HepG2 (cell line): Measurements from ENCODE around the gene ADAMTS18. TPM values are rescaled to one million over a fixed set of nuclear protein-coding genes. Genes with fewer than 3 reads are reported as not detected.

Experiments
- ATAC-seq: fragments of 200-7000 bp; cut with Tn5 transposase; 3 replicates; pipeline ENCODE4 v1.9.1; 2020; ENCODE audit warnings: mild to moderate bottlenecking, moderate library complexity
- BruUV-seq: library from RNA; stranded (reverse); fragments of 400-500 nt; replicated peaks from 2 replicates; lab custom pipeline; 2021; lab: Mats Ljungman, UMichigan
- CTCF ChIA-PET: fragments of 300-600 bp; formaldehyde crosslinking; extraction: SDS; loops from one replicate; lab custom pipeline; 2021; ENCODE audit warnings: low total read pairs, inconsistent platforms, low intra/inter-chr PET ratio; lab: Yijun Ruan, JAX
- POLR2A ChIA-PET: fragments of 350-600 bp; sonication (Branson Sonifier 250); formaldehyde crosslinking; loops from one replicate; lab custom pipeline; 2020; ENCODE audit warnings: antibody characterized with exemption, inconsistent platforms; lab: Yijun Ruan, JAX
- DNase-seq: peaks from one replicate; pipeline ENCODE4 v3.0.0-alpha.2; 2015; ENCODE audit warnings: low spot score
- FAIRE-seq: peaks from 3 replicates; lab custom pipeline; 2011; peaks lifted over from hg19 to GRCh38; lab: Jason Lieb, UNC
- H2AFZ ChIP-seq: one replicate; pipeline ENCODE4 v1.6.1; 2011; ENCODE audit warnings: low read length, inconsistent platforms
- H3K27ac ChIP-seq: fragments of 300-600 bp; 3 replicates; pipeline ENCODE4 v1.8.0; 2011; ENCODE audit warnings: mixed run types, mild to moderate bottlenecking, mixed read lengths, low read length, inconsistent platforms; ENCODE audit not compliant: insufficient read depth; ENCODE audit errors: extremely low read length
- H3K27me3 ChIP-seq, 2 experiments: fragments of 200-600 bp in 1 of 2; 2 replicates in 1 of 2; 3 replicates in 1 of 2; pipeline versions ENCODE4 v1.6.0 to v1.8.0; 2011; ENCODE audit warnings: low read length in 2 of 2, mild to moderate bottlenecking in 2 of 2, moderate library complexity in 2 of 2, inconsistent platforms in 1 of 2; ENCODE audit not compliant: insufficient read depth in 2 of 2, control insufficient read depth in 1 of 2
- H3K36me3 ChIP-seq, 2 experiments: fragments of 200-600 bp in 1 of 2; replicated peaks in 1 of 2; 2 replicates in 1 of 2; 3 replicates in 1 of 2; pipeline versions ENCODE4 v1.5.1 to v1.8.0; 2011; ENCODE audit warnings: low read length in 2 of 2, inconsistent platforms in 1 of 2; ENCODE audit not compliant: insufficient read depth in 2 of 2, control insufficient read depth in 1 of 2
- H3K4me1 ChIP-seq: 2 replicates; pipeline ENCODE4 v1.5.1; 2012; ENCODE audit warnings: low read length, inconsistent platforms; ENCODE audit not compliant: insufficient read depth
- H3K4me2 ChIP-seq: 2 replicates; pipeline ENCODE4 v1.6.0; 2011; ENCODE audit warnings: low read depth, low read length, inconsistent platforms
- H3K4me3 ChIP-seq, 3 experiments: fragments of 200-600 bp in 1 of 3; sonication (generic), shearing (Covaris generic) in 1 of 3; replicated peaks in 1 of 3; 2 replicates each; pipeline ENCODE4 v1.5.1; 2011 to 2016; ENCODE audit warnings: low read length in 3 of 3, inconsistent platforms in 2 of 3, low read depth in 2 of 3, mild to moderate bottlenecking in 2 of 3, control low read depth in 1 of 3, mixed read lengths in 1 of 3; ENCODE audit not compliant: insufficient read depth in 1 of 3
- H3K79me2 ChIP-seq: one replicate; pipeline ENCODE4 v1.6.1; 2011; ENCODE audit warnings: low read length, inconsistent platforms; ENCODE audit not compliant: insufficient read depth
- H3K9ac ChIP-seq: 2 replicates; pipeline ENCODE4 v1.6.0; 2011; ENCODE audit warnings: mild to moderate bottlenecking, low read depth, low read length, inconsistent platforms; ENCODE audit not compliant: insufficient read depth
- H3K9me3 ChIP-seq: 2 replicates; pipeline ENCODE4 v1.5.1; 2012; ENCODE audit warnings: mild to moderate bottlenecking, low read length
- H4K20me1 ChIP-seq: 2 replicates; pipeline ENCODE4 v1.6.0; 2011; ENCODE audit warnings: inconsistent platforms, mild to moderate bottlenecking, low read length, moderate library complexity; ENCODE audit not compliant: insufficient read depth
- CCDC6 ChIP-seq: sonication (generic); formaldehyde crosslinking; IDR thresholded peaks from 2 replicates; pipeline ENCODE4 v1.8.1; 2022; ENCODE audit warnings: mild to moderate bottlenecking, missing genetic modification reagents, moderate library complexity
- MAFF ChIP-seq: IDR thresholded peaks from 2 replicates; pipeline ENCODE4 v1.6.1; 2011; ENCODE audit warnings: low read depth, low read length, improper control_type of control experiment
- NFYB ChIP-seq: sonication (generic); formaldehyde crosslinking; IDR thresholded peaks from 2 replicates; pipeline ENCODE4 v1.4.0; 2020; ENCODE audit warnings: missing genetic modification reagents
- NRL ChIP-seq: sonication (generic); formaldehyde crosslinking; IDR thresholded peaks from 2 replicates; pipeline ENCODE4 v1.5.0; 2020; ENCODE audit warnings: missing genetic modification reagents, mild to moderate bottlenecking, moderate library complexity, borderline replicate concordance
- PRMT3 ChIP-seq: sonication (generic); formaldehyde crosslinking; IDR thresholded peaks from 2 replicates; pipeline ENCODE4 v1.8.1; 2022; ENCODE audit warnings: low read depth, mild to moderate bottlenecking, moderate library complexity, missing genetic modification reagents, borderline replicate concordance
- RAD51 ChIP-seq: fragments of 450-650 bp; IDR thresholded peaks from 2 replicates; pipeline ENCODE4 v1.6.1; 2016; ENCODE audit warnings: borderline replicate concordance
- REXO4 ChIP-seq: sonication (generic); formaldehyde crosslinking; IDR thresholded peaks from 2 replicates; pipeline ENCODE4 v1.8.0; 2022; ENCODE audit warnings: missing genetic modification reagents, mild to moderate bottlenecking, borderline replicate concordance
- RNF2 ChIP-seq: fragments of 450-650 bp; conservative IDR thresholded peaks from 2 replicates; pipeline ENCODE4 v1.6.1; 2016; ENCODE audit warnings: low read depth
- SYNCRIP ChIP-seq: fragments of 200-400 bp; formaldehyde crosslinking; IDR thresholded peaks from 2 replicates; pipeline ENCODE4 v1.6.1; 2018; ENCODE audit warnings: mild to moderate bottlenecking, low read depth, low read length; ENCODE audit not compliant: insufficient read depth
- ZNF24 ChIP-seq: fragments of 450-650 bp; IDR thresholded peaks from 2 replicates; pipeline ENCODE4 v1.6.1; 2017; ENCODE audit warnings: antibody characterized with exemption, mild to moderate bottlenecking
- ZNF3 ChIP-seq: IDR thresholded peaks from 2 replicates; pipeline ENCODE4 v1.7.0; 2017; ENCODE audit warnings: inconsistent platforms
- ZNF563 ChIP-seq: sonication (generic); formaldehyde crosslinking; IDR thresholded peaks from 2 replicates; pipeline ENCODE4 v1.8.0; 2022; ENCODE audit warnings: mild to moderate bottlenecking, moderate library complexity, missing genetic modification reagents
- ZNF614 ChIP-seq: IDR thresholded peaks from 2 replicates; pipeline ENCODE4 v1.6.1; 2018; ENCODE audit warnings: missing biosample characterization, missing genetic modification reagents, inconsistent platforms, borderline replicate concordance
- ZNF652 ChIP-seq: IDR thresholded peaks from 2 replicates; pipeline ENCODE4 v1.6.1; 2016; ENCODE audit warnings: low read depth, borderline replicate concordance
- ZNF672 ChIP-seq: sonication (generic); formaldehyde crosslinking; IDR thresholded peaks from 2 replicates; pipeline ENCODE4 v1.8.1; 2022; ENCODE audit warnings: missing genetic modification reagents
- WGBS: methylation state at CpG from one replicate; pipeline ENCODE4 v1.1.6; 2017; ENCODE audit warnings: low lambda C conversion rate; 5-methylcytosine and 5-hydroxymethylcytosine counted together
- in situ Hi-C: cut with HindIII; loops from 2 replicates; pipeline ENCODE4 v1.10.0; 2017; ENCODE audit warnings: low pct_unique_long_range_greater_than_20kb; ENCODE audit not compliant: extremely low pct_ligation_motif_present
- intact Hi-C: fragments of 100-400 bp; cut with micrococcal nuclease; formaldehyde crosslinking; loops from one replicate; pipeline ENCODE4 v1.10.0; 2022; ENCODE audit not compliant: unreplicated experiment
- polyA plus RNA-seq, 8 experiments: library from polyadenylated mRNA; depleted of rRNA in 3 of 8; stranded (reverse) in 7 of 8; unstranded in 1 of 8; fragments of >200 nt; fragmentation: Illumina TruSeq in 4 of 8; extraction: Trizol in 4 of 8; gene quantifications; 2 replicates each; pipeline versions ENCODE4 v1.2.1 to v1.2.3, GENCODE V29; 2011 to 2016; ENCODE audit warnings: low read depth in 4 of 8, missing spikeins in 1 of 8, mixed read lengths in 1 of 8; ENCODE audit not compliant: insufficient read depth in 1 of 8
- total RNA-seq, 5 experiments: library from RNA; depleted of rRNA; stranded (reverse); fragments of >200 nt; fragmentation: Illumina TruSeq; extraction: Trizol; gene quantifications; 2 replicates each; pipeline ENCODE4 v1.2.3, GENCODE V29; 2016; ENCODE audit warnings: low read depth in 1 of 5
- TF ChIP-seq, protein P1 (sequence below): sonication (generic); formaldehyde crosslinking; IDR thresholded peaks from 2 replicates; pipeline ENCODE4 v1.8.1; 2023; ENCODE audit warnings: missing genetic modification reagents, inconsistent platforms, borderline replicate concordance
- TF ChIP-seq, protein P2 (sequence below): sonication (generic); formaldehyde crosslinking; IDR thresholded peaks from 2 replicates; pipeline ENCODE4 v1.4.0; 2020; ENCODE audit warnings: missing genetic modification reagents, mild to moderate bottlenecking, borderline replicate concordance
- TF ChIP-seq, protein P3 (sequence below): sonication (generic); formaldehyde crosslinking; IDR thresholded peaks from 2 replicates; pipeline ENCODE4 v1.4.0; 2020; ENCODE audit warnings: mild to moderate bottlenecking, missing genetic modification reagents
- TF ChIP-seq, protein P4 (sequence below): sonication (generic); formaldehyde crosslinking; IDR thresholded peaks from 2 replicates; pipeline ENCODE4 v1.9.0; 2021; ENCODE audit warnings: missing genetic modification reagents, borderline replicate concordance
- TF ChIP-seq, protein P5 (sequence below): sonication (generic); formaldehyde crosslinking; IDR thresholded peaks from 2 replicates; pipeline ENCODE4 v1.4.0; 2020; ENCODE audit warnings: missing genetic modification reagents; ENCODE audit errors: not compliant biosample characterization

The ADAMTS18 gene
- total and polyA plus RNA-seq, 2 of the 13 experiments (the other 11 are each of a cell fraction or from before 2014, with no cell fraction given), result 0.01 TPM; not detected in 1

DNA sequence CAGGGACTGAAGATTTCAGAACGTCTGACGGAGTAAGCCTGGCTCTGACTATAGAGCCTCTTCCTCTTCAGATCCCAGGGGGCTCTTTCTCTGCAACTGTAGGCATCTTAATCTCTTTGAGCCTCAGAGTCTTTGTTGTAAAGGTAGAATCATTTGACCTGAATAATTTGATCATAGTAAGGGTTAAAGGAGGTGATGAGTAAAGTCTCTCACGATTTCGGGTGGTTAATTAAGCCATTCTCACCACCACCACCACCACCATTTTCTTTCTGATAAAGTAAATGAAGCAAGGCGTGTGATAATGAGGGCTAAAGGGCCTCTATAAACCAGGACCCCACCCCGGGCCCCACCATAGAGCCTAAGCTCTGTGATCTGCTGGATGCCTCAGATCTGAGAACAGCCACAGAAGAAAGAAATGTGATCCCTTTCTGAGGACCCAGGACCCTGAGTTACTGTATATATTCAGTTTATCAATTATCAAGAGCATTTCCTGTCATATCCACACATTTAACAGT is 33.0 kb upstream of the ADAMTS18 start:
- CTCF ChIA-PET, result no interaction called here
- 4% methylated on average over 6 of the region's 6 CpGs for WGBS
- POLR2A ChIA-PET, result no interaction called here
- Histone ChIP-seq H3K9me3 (no peaks in the 10 kb centered on the region), H3K9ac (no peak overlapping the region), H3K36me3 (no peaks in the 10 kb centered on the region), H4K20me1 (no peaks in the 10 kb centered on the region), H3K4me3 (no peak overlapping the region), H3K79me2 (no peaks in the 10 kb centered on the region), H3K4me2 (no peak overlapping the region), H3K27ac (no peak overlapping the region), H3K4me1 (no peaks in the 10 kb centered on the region), H2AFZ (no peak overlapping the region), H3K27me3 (0 out of 5 replicates have a peak, but pooled peaks cover 0 to 3% of the 10 kb centered on the region in 2 experiments)
- DNase-seq (no peak), FAIRE-seq (no peak), ATAC-seq (no peak)
- intact Hi-C loops, result no loop called here
- in situ Hi-C loops, result no loop called here
- TF ChIP-seq, protein P1, sequence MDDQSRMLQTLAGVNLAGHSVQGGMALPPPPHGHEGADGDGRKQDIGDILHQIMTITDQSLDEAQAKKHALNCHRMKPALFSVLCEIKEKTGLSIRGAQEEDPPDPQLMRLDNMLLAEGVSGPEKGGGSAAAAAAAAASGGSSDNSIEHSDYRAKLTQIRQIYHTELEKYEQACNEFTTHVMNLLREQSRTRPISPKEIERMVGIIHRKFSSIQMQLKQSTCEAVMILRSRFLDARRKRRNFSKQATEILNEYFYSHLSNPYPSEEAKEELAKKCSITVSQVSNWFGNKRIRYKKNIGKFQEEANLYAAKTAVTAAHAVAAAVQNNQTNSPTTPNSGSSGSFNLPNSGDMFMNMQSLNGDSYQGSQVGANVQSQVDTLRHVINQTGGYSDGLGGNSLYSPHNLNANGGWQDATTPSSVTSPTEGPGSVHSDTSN (CRISPR knock-in tag), result no peak
- TF ChIP-seq REXO4 (CRISPR knock-in tag) (no peak), RNF2 (no peak), MAFF (no peak), CCDC6 (CRISPR knock-in tag) (no peak), RAD51 (no peak), PRMT3 (CRISPR knock-in tag) (no peak), ZNF24 (no peak), ZNF652 (no peak), ZNF614 (CRISPR knock-in tag) (no peak), ZNF672 (CRISPR knock-in tag) (no peak), NFYB (CRISPR knock-in tag) (no peak), ZNF563 (CRISPR knock-in tag) (no peak), SYNCRIP (no peak), NRL (CRISPR knock-in tag) (no peak), ZNF3 (CRISPR knock-in tag) (no peak)
- TF ChIP-seq, protein P2, sequence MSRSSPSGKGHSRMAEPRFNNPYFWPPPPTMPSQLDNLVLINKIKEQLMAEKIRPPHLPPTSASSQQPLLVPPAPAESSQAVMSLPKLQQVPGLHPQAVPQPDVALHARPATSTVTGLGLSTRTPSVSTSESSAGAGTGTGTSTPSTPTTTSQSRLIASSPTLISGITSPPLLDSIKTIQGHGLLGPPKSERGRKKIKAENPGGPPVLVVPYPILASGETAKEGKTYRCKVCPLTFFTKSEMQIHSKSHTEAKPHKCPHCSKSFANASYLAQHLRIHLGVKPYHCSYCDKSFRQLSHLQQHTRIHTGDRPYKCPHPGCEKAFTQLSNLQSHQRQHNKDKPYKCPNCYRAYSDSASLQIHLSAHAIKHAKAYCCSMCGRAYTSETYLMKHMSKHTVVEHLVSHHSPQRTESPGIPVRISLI (CRISPR knock-in tag), result no peak
- TF ChIP-seq, protein P3, sequence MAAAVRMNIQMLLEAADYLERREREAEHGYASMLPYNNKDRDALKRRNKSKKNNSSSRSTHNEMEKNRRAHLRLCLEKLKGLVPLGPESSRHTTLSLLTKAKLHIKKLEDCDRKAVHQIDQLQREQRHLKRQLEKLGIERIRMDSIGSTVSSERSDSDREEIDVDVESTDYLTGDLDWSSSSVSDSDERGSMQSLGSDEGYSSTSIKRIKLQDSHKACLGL (CRISPR knock-in tag), result no peak
- TF ChIP-seq, protein P4, sequence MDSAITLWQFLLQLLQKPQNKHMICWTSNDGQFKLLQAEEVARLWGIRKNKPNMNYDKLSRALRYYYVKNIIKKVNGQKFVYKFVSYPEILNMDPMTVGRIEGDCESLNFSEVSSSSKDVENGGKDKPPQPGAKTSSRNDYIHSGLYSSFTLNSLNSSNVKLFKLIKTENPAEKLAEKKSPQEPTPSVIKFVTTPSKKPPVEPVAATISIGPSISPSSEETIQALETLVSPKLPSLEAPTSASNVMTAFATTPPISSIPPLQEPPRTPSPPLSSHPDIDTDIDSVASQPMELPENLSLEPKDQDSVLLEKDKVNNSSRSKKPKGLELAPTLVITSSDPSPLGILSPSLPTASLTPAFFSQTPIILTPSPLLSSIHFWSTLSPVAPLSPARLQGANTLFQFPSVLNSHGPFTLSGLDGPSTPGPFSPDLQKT (CRISPR knock-in tag), result no peak
- TF ChIP-seq, protein P5, sequence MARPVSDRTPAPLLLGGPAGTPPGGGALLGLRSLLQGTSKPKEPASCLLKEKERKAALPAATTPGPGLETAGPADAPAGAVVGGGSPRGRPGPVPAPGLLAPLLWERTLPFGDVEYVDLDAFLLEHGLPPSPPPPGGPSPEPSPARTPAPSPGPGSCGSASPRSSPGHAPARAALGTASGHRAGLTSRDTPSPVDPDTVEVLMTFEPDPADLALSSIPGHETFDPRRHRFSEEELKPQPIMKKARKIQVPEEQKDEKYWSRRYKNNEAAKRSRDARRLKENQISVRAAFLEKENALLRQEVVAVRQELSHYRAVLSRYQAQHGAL (CRISPR knock-in tag), result no peak
- no TSS peak for BruUV-seq
